Fibroblast of lung (primary cell): Measurements from ENCODE around the gene AIMP2.

Experiments used
- CTCF ChIP-seq, 2 donors: IDR thresholded peaks in 1 of 2; conservative IDR thresholded peaks in 1 of 2; 1 replicate in 1 of 2; 2 replicates in 1 of 2; pipeline ENCODE4 v1.5.1; 2011 to 2012; ENCODE audit warnings: low read length in 2 of 2, control low read depth in 1 of 2, inconsistent platforms in 1 of 2, low read depth in 1 of 2, mild to moderate bottlenecking in 1 of 2
- EZH2 ChIP-seq: IDR thresholded peaks from 2 replicates; pipeline ENCODE4 v1.5.1; 2012; ENCODE audit warnings: low read length, control low read depth, mild to moderate bottlenecking; ENCODE audit errors: missing control alignments

GRCh38 chr7:6016653-6016966 is 7.5 kb downstream of the AIMP2 start:
- TF ChIP-seq CTCF (conservative IDR thresholded peaks at IDR 0.05 in 1 of 2, IDR thresholded peaks at IDR 0.05 in 1 of 2; ENCODE audit: low read depth in 1 of 2, low read length in 2 of 2) (no peak), EZH2 (no peak)
